K562 (cell line): ENCODE measurements around the gene PGBD1. TPM values are rescaled to one million over a fixed set of nuclear protein-coding genes. Genes with fewer than 3 reads are reported as not detected.

Source experiments
- GABPB1 ChIP-seq: sonication (generic); formaldehyde crosslinking; IDR thresholded peaks from 2 replicates; pipeline ENCODE4 v1.8.0; 2022; ENCODE audit warnings: mild to moderate bottlenecking, missing genetic modification reagents
- GTF2A2 ChIP-seq: IDR thresholded peaks from 2 replicates; pipeline ENCODE4 v1.6.1; 2016; ENCODE audit warnings: mild to moderate bottlenecking, missing genetic modification characterization, missing compliant biosample characterization
- HNRNPLL ChIP-seq: fragments of 200-400 bp; formaldehyde crosslinking; IDR thresholded peaks from 2 replicates; pipeline ENCODE4 v1.6.1; 2017; ENCODE audit warnings: low read length, low read depth, mild to moderate bottlenecking; ENCODE audit not compliant: poor library complexity, severe bottlenecking
- polyA plus RNA-seq, 8 experiments: library from polyadenylated mRNA; depleted of rRNA in 4 of 8; stranded (reverse) in 5 of 8; unstranded in 3 of 8; fragments of >200 nt; fragmentation: Nextera tagmentation in 2 of 8; fragmentation: Illumina TruSeq in 1 of 8; extraction: Ambion mirVana in 2 of 8; extraction: Trizol in 1 of 8; gene quantifications; 2 replicates each; pipeline versions ENCODE4 v1.2.1 to v1.2.3, GENCODE V29; 2011 to 2014; ENCODE audit warnings: inconsistent platforms in 1 of 8, missing spikeins in 1 of 8
- total RNA-seq, 7 experiments: library from RNA; depleted of rRNA in 6 of 7; stranded (reverse); fragments of >200 nt in 6 of 7; fragmentation: Illumina TruSeq in 2 of 7; extraction: Trizol in 2 of 7; gene quantifications; 2 replicates each; pipeline versions ENCODE4 v1.2.1 to v1.2.3, GENCODE V29; 2011 to 2021; ENCODE audit warnings: low replicate concordance in 1 of 7
- TF ChIP-seq, protein P1 (sequence below), 2 experiments: fragments of 450-650 bp; formaldehyde crosslinking in 1 of 2; IDR thresholded peaks; 2 replicates each; pipeline versions ENCODE4 v1.4.0 to v1.6.1; 2014 to 2020; ENCODE audit warnings: mild to moderate bottlenecking in 2 of 2, borderline replicate concordance in 1 of 2, low read depth in 1 of 2
- TF ChIP-seq, protein P2 (sequence below), 2 experiments: fragments of 450-650 bp in 1 of 2; sonication (generic) in 1 of 2; formaldehyde crosslinking in 1 of 2; IDR thresholded peaks; 2 replicates each; pipeline versions ENCODE4 v1.7.1 to v1.9.0; 2016 to 2022; ENCODE audit warnings: inconsistent platforms in 1 of 2, mild to moderate bottlenecking in 1 of 2, missing genetic modification reagents in 1 of 2
- TF ChIP-seq, protein P3 (sequence below): fragments of 450-650 bp; formaldehyde crosslinking; IDR thresholded peaks from 2 replicates; pipeline ENCODE4 v1.4.0; 2022; ENCODE audit warnings: missing genetic modification characterization

PGBD1 gene
- total and polyA plus RNA-seq, 9 of the 15 experiments (the other 6 are each of a cell fraction or from before 2014, with no cell fraction given) = 3.3 to 9.0 (median 7.3) TPM

DNA sequence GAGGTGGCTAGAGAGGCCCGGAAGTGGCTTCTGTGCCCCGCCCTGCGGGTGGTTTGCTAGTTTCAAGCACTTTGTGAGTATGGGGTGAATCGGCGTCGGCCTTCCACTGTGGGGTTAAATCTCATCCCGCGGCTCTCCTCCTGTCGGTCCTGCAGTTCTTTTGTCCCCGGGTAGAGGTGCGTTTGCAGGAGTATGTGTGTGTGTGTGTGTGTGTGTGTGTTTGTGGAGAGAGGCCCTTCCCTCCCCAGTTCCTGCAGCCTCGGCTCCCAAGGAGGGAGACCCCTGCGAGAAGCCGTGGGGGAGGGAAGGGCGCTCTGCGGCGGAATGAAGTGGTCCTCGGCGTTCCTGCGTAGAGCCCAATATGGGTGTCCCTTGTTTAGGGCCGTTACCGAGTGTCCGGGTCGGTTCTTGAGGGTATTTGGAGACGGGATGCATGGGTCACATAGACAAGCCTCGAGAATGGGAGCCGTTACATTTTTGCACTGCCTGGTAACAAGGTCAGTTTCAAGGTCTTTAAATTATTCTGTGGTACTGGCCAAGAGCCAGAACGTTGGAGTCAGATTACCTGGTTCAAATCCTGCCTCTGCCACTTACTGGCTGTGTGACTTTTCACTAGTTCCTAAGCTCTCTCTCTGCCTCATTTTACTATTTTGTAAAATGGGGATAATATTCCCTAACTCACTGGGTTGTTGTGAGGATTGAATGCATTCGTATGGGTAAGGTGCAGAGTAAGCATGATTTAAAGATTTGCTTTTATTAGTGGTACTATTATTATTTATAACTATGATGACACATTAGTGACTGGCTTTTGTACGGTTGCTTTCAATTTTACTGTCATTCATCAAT lies 68.7 kb downstream of the PGBD1 start, which contains the start of gene ZKSCAN3 (continued):
- TF ChIP-seq HNRNPLL = peak; percentile 52
- TF ChIP-seq GABPB1 = peak; percentile 92
- TF ChIP-seq, protein P1, sequence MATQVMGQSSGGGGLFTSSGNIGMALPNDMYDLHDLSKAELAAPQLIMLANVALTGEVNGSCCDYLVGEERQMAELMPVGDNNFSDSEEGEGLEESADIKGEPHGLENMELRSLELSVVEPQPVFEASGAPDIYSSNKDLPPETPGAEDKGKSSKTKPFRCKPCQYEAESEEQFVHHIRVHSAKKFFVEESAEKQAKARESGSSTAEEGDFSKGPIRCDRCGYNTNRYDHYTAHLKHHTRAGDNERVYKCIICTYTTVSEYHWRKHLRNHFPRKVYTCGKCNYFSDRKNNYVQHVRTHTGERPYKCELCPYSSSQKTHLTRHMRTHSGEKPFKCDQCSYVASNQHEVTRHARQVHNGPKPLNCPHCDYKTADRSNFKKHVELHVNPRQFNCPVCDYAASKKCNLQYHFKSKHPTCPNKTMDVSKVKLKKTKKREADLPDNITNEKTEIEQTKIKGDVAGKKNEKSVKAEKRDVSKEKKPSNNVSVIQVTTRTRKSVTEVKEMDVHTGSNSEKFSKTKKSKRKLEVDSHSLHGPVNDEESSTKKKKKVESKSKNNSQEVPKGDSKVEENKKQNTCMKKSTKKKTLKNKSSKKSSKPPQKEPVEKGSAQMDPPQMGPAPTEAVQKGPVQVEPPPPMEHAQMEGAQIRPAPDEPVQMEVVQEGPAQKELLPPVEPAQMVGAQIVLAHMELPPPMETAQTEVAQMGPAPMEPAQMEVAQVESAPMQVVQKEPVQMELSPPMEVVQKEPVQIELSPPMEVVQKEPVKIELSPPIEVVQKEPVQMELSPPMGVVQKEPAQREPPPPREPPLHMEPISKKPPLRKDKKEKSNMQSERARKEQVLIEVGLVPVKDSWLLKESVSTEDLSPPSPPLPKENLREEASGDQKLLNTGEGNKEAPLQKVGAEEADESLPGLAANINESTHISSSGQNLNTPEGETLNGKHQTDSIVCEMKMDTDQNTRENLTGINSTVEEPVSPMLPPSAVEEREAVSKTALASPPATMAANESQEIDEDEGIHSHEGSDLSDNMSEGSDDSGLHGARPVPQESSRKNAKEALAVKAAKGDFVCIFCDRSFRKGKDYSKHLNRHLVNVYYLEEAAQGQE (IDR thresholded peaks at IDR 0.05; ENCODE audit: borderline replicate concordance) = peak; percentile 26; the same call in 1 of the 2 replicates
- TF ChIP-seq, protein P1 (CRISPR knock-in tag; IDR thresholded peaks at IDR 0.05; ENCODE audit: low read depth) = no peak
- TF ChIP-seq GTF2A2 = 0 out of 2 replicates have a peak, but pooled peaks have one; percentile 51
- TF ChIP-seq, protein P2, sequence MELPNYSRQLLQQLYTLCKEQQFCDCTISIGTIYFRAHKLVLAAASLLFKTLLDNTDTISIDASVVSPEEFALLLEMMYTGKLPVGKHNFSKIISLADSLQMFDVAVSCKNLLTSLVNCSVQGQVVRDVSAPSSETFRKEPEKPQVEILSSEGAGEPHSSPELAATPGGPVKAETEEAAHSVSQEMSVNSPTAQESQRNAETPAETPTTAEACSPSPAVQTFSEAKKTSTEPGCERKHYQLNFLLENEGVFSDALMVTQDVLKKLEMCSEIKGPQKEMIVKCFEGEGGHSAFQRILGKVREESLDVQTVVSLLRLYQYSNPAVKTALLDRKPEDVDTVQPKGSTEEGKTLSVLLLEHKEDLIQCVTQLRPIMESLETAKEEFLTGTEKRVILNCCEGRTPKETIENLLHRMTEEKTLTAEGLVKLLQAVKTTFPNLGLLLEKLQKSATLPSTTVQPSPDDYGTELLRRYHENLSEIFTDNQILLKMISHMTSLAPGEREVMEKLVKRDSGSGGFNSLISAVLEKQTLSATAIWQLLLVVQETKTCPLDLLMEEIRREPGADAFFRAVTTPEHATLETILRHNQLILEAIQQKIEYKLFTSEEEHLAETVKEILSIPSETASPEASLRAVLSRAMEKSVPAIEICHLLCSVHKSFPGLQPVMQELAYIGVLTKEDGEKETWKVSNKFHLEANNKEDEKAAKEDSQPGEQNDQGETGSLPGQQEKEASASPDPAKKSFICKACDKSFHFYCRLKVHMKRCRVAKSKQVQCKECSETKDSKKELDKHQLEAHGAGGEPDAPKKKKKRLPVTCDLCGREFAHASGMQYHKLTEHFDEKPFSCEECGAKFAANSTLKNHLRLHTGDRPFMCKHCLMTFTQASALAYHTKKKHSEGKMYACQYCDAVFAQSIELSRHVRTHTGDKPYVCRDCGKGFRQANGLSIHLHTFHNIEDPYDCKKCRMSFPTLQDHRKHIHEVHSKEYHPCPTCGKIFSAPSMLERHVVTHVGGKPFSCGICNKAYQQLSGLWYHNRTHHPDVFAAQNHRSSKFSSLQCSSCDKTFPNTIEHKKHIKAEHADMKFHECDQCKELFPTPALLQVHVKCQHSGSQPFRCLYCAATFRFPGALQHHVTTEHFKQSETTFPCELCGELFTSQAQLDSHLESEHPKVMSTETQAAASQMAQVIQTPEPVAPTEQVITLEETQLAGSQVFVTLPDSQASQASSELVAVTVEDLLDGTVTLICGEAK (IDR thresholded peaks at IDR 0.05) = peak; percentile 89
- TF ChIP-seq, protein P2 (CRISPR knock-in tag; IDR thresholded peaks at IDR 0.05) = no peak
- TF ChIP-seq, protein P3, sequence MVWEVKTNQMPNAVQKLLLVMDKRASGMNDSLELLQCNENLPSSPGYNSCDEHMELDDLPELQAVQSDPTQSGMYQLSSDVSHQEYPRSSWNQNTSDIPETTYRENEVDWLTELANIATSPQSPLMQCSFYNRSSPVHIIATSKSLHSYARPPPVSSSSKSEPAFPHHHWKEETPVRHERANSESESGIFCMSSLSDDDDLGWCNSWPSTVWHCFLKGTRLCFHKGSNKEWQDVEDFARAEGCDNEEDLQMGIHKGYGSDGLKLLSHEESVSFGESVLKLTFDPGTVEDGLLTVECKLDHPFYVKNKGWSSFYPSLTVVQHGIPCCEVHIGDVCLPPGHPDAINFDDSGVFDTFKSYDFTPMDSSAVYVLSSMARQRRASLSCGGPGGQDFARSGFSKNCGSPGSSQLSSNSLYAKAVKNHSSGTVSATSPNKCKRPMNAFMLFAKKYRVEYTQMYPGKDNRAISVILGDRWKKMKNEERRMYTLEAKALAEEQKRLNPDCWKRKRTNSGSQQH (CRISPR knock-in tag) = peak; percentile 89
